Esophagus (tissue), 2 donors: ENCODE results near the gene TFIP11. TPM values are rescaled to one million over a fixed set of nuclear protein-coding genes. Genes with fewer than 3 reads are reported as not detected.

Source experiments
- polyA plus RNA-seq, 2 donors: library from polyadenylated mRNA; stranded (reverse); fragments of 200-250 nt; gene quantifications; one replicate each; pipeline ENCODE4 v1.2.3, GENCODE V29; 2013
- donor health status: healthy with polysubstance abuse.
- donor health status: Bipolar disorder and iron deficiency.

The TFIP11 gene
- polyA plus RNA-seq, 2 donors = 19.7 to 21.5 TPM

Other genes with a start within 250 kb of the TFIP11 start
- gene ASPHD2, start 83.2 kb downstream of the TFIP11 start, polyA plus RNA-seq = 1 to 10 TPM in 1 of 2 donors, under 1 TPM in 1; 0.43 to 1.5 TPM
- 10 to 100 TPM; 14.8 TPM for gene HPS4, start 28.7 kb downstream of the TFIP11 start, polyA plus RNA-seq
- 10 to 100 TPM in 1 of 2 donors, 1 to 10 TPM in 1; 7.4 to 11.9 TPM for gene SRRD, start 28.6 kb downstream of the TFIP11 start, polyA plus RNA-seq
- gene TPST2, start 77.7 kb upstream of the TFIP11 start, polyA plus RNA-seq = 10 to 100 TPM in 1 of 2 donors, 1 to 10 TPM in 1; 7.6 to 12.6 TPM
- gene CRYBB1, start 105.6 kb upstream of the TFIP11 start, polyA plus RNA-seq = under 1 TPM; 0.04 to 0.14 TPM
- not detected for gene CRYBA4, start 109.5 kb upstream of the TFIP11 start, polyA plus RNA-seq
- under 1 TPM; 0.49 to 0.55 TPM for gene MIAT, start 145.1 kb upstream of the TFIP11 start, polyA plus RNA-seq